Loucy (cell line): ENCODE data around the gene NCOA1.

Source experiments
- CTCF ChIP-seq: fragments of 200-600 bp; sonication (generic); conservative IDR thresholded peaks from 2 replicates; pipeline ENCODE4 v1.5.1; 2014; ENCODE audit warnings: mild to moderate bottlenecking, antibody characterized with exemption, low read length
- EZH2phosphoT487 ChIP-seq: fragments of 200-600 bp; IDR thresholded peaks from 2 replicates; pipeline ENCODE4 v1.6.1; 2018; ENCODE audit warnings: antibody characterized with exemption, mild to moderate bottlenecking, moderate library complexity, borderline replicate concordance

GRCh38 chr2:24530796-24531195 is 39.7 kb downstream of the NCOA1 start:
- no peak for TF ChIP-seq CTCF
- no peak for TF ChIP-seq EZH2phosphoT487
